K562 (cell line): ENCODE results near the gene PPP1R3A. TPM values are rescaled to one million over a fixed set of nuclear protein-coding genes. Genes with fewer than 3 reads are reported as not detected.

ENCODE experiments used
- GABPB1 ChIP-seq: sonication (generic); formaldehyde crosslinking; IDR thresholded peaks from 2 replicates; pipeline ENCODE4 v1.8.0; 2022; ENCODE audit warnings: mild to moderate bottlenecking, missing genetic modification reagents
- MECOM ChIP-seq: fragments of 250-450 bp; sonication (Bioruptor Pico); IDR thresholded peaks from 2 replicates; pipeline ENCODE4 v1.8.0; 2022; ENCODE audit warnings: inconsistent platforms
- MNT ChIP-seq, 2 experiments: fragments of 450-650 bp; conservative IDR thresholded peaks; 2 replicates each; pipeline ENCODE4 v1.6.1; 2017; ENCODE audit warnings: mild to moderate bottlenecking in 2 of 2, moderate library complexity in 2 of 2
- TAF1 ChIP-seq: IDR thresholded peaks from 2 replicates; pipeline ENCODE4 v1.6.1; 2011; ENCODE audit warnings: mild to moderate bottlenecking, low read length, moderate library complexity; ENCODE audit not compliant: insufficient read depth, control insufficient read depth, severe bottlenecking; ENCODE audit errors: extremely low read depth
- XRCC4 ChIP-seq: IDR thresholded peaks from one replicate; pipeline ENCODE4 v1.6.1; 2011; ENCODE audit not compliant: insufficient read depth, insufficient read length; ENCODE audit errors: extremely low read depth
- ZBTB11 ChIP-seq, 3 experiments: fragments of 200-800 bp in 1 of 3; fragments of 250-450 bp in 1 of 3; fragments of 450-650 bp in 1 of 3; sonication (Bioruptor Pico) in 1 of 3; sonication (Bioruptor generic) in 1 of 3; formaldehyde crosslinking in 1 of 3; IDR thresholded peaks; 2 replicates each; pipeline versions ENCODE4 v1.6.1 to v1.8.0; 2016 to 2022; ENCODE audit warnings: mild to moderate bottlenecking in 2 of 3, missing genetic modification characterization in 2 of 3, missing compliant biosample characterization in 1 of 3, moderate library complexity in 1 of 3
- ZNF609 ChIP-seq: sonication (generic); formaldehyde crosslinking; IDR thresholded peaks from 2 replicates; pipeline ENCODE4 v1.8.1; 2023; ENCODE audit warnings: missing genetic modification reagents, mild to moderate bottlenecking, borderline replicate concordance
- polyA plus RNA-seq, 8 experiments: library from polyadenylated mRNA; depleted of rRNA in 4 of 8; stranded (reverse) in 5 of 8; unstranded in 3 of 8; fragments of >200 nt; fragmentation: Nextera tagmentation in 2 of 8; fragmentation: Illumina TruSeq in 1 of 8; extraction: Ambion mirVana in 2 of 8; extraction: Trizol in 1 of 8; gene quantifications; 2 replicates each; pipeline versions ENCODE4 v1.2.1 to v1.2.3, GENCODE V29; 2011 to 2014; ENCODE audit warnings: inconsistent platforms in 1 of 8, missing spikeins in 1 of 8
- total RNA-seq, 7 experiments: library from RNA; depleted of rRNA in 6 of 7; stranded (reverse); fragments of >200 nt in 6 of 7; fragmentation: Illumina TruSeq in 2 of 7; extraction: Trizol in 2 of 7; gene quantifications; 2 replicates each; pipeline versions ENCODE4 v1.2.1 to v1.2.3, GENCODE V29; 2011 to 2021; ENCODE audit warnings: low replicate concordance in 1 of 7

Gene PPP1R3A
- total and polyA plus RNA-seq, 9 of the 15 experiments (the other 6 are each of a cell fraction or from before 2014, with no cell fraction given), result 0.01 to 0.03 TPM; not detected in 7

- TF ChIP-seq ZNF609, result no peak
- TF ChIP-seq GABPB1, result no peak
- TF ChIP-seq MNT (conservative IDR thresholded peaks at IDR 0.05), result no peak
- TF ChIP-seq ZBTB11 (CRISPR knock-in tag; IDR thresholded peaks at IDR 0.05), result no peak
- no peak for TF ChIP-seq TAF1
- TF ChIP-seq MECOM (CRISPR knock-in tag), result no peak
- TF ChIP-seq XRCC4, result no peak
Measured at GRCh38 chr7:113875224-113875623, 43.6 kb downstream of the PPP1R3A start (continued).
